ENCODE data around the gene TFAP2E.
A peak's percentile ranks its signal among the peaks of the same experiment; 100 is the strongest.

The TFAP2E gene

DNA sequence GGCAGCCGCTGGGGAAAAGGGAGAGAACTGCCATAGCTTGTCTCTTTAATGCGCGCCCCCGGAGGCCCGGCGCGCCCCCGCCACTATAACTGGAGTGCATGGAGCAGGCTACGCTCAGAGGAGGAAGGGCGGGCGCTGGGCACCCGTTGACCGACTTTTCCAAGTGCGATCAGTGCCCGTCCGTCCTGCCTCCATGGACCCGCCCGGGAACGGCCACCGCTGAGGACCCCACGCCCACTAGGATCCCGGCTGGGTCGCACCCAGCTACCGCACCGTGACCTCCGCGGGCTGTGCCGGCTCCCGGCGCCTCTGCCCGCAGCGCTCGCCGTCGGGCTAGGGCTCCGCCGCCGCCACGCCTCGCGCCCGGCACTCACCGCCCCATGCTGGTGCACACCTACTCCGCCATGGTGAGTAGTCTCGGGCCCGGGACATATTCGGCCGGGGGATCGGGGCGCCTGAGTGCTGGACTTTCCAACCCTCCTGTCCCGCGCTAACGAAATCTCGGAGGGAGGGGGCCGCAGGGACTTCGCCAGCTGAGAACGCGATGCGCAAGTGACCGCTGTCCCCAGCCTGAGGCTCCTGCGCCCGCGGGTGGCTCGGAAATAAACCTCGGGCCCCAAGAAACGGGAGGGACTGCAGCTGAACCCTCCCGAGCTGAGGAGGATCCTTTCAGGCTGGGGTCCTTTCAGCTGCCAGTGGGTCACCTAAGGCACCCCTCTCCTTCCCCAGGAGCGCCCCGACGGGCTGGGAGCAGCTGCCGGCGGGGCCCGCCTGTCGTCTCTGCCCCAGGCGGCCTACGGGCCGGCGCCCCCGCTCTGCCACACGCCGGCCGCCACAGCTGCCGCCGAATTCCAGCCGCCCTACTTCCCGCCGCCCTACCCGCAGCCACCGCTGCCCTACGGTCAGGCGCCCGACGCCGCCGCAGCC lies at the start of gene TFAP2E:
TFAP2E (plus strand) TSS at position 117 of the 927 bp plus-strand sequence; CDS start at position 381, 264 bp downstream.
- DNase-seq (ENCODE audit: low spot score), result no peak

DNA sequence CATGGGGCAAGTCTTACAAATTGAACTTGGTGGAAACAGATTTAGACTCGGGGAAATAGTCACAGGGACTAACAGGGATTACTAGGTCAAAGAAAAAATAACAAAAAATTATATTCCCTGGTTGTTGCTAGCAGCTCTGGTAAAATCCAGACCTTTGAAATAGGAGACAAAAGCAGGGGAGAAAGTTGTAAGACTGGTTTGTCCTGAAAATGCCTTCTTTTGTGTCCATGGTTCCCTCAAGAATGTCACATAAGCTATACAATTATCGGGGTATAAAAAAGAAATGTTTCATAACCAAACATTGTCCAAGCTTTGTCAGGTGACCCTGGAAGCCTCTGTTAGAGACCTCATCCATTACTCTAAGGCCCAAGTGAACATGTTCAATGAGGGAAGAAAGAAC lies 49.0 kb upstream of the TFAP2E start:
- DNase-seq (ENCODE audit: low spot score), result no peak

DNA sequence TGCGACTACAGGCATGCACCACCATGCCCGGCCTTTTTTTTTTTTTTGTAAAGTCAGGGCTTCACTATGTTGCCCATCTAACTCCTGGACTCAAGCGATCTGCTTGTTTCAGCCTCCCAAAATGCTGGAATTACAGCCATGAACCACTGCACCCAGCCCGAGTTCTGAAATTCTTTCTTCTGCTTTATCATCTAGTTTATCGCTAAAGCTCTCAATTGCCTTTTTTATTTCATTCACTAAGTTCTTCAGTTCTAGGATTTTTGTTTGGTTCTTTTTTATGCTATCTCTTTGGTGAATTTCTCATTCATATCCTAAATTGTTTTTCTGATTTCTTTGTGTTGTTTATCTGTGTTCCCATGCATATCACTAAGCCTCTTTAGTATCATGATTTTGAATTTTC lies 42.9 kb upstream of the TFAP2E start:
- no peak for DNase-seq (ENCODE audit: low spot score)

DNA sequence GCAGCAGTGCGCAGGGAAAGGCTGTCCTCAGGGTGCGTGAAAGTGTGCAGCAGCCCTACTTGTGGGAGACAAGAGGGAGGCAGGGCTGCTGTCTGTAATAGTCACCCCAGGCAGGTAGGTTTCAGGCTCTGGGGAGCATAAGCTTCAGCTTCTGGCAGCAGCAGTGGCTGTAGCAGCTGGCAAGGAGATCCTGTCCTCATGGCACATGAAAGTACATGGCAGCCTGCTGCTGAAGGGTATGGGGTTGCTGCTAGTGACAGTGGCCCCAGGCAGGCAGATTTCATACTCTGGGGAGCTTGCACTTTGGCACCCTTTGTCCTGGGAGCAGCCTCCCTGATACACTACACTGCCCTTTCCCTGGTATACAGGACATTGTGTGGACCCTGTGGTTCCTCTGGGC lies 42.2 kb upstream of the TFAP2E start:
- no peak for DNase-seq (ENCODE audit: low spot score)

DNA sequence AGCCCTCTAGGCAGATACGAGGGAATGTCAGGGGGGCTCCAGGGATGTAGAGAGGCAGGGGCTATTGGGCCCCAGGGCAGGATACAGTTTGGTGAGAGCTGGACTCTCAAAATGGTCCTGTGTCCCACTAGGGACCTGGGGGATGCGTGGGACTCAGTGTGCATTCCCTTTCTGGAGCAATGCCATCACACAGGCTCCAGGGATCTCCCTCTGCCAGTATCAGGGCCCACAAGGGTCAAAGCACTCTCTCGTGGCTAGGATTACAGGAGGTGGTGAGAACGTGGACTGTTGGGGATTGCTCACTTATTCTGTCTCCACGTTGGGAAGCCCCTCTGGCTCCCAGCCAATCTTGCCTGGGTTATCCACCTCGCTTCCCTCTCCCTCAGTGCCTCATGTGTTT lies 41.7 kb upstream of the TFAP2E start:
- no peak for DNase-seq (ENCODE audit: low spot score)

DNA sequence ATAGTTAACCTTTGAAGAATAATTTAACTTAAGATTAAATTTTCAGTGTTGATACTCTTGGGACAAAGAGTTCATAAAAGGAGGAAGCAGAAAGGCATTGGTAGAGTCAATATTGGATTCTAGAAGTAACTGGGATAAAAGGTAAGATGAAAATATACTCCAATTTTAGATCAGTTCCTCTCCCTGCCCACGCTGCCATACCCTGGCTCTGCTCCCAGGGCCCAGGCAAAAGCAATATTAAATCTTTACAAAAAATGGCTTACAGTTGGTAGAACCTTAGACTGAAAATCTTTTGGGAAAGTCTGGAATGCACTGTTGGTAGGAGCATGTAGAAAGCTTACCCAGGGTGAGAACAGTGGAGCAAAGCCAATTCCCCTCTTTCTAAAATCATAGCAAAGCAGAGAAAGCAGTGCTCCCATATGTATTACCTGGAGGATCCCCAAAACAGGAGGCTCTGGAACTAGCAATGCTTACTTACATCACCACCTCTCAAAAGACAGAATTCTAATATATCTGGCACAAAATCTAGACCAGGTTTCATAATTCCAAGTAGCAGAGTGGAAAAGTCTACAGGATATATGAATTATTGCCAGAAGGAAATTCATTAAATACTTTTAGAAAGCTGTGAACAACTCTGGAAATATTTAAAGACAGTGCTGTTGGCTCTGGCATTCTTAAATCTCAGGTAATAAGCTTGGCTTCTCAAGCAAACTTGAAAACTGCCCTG lies 40.5 kb upstream of the TFAP2E start:
- no peak for DNase-seq (ENCODE audit: low spot score)

DNA sequence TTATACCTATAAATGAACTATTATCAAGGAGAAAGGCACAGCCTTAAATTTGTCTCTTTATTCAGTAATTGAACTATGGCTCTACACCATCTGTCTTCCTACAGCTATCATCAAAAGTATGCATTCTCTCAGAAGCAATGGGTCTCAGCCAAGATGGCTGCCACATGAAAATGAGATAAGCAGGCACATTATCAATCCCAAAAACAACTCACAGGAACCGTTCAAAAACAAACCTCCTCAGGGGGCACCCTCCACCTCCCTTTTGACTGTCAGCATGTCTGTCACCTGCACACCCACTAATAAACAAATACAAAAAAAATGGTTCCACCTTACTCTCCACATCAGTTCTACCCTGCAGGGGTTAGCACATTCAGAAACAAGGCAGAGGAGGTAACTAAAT lies 39.5 kb upstream of the TFAP2E start:
- DNase-seq (ENCODE audit: low spot score), result no peak

DNA sequence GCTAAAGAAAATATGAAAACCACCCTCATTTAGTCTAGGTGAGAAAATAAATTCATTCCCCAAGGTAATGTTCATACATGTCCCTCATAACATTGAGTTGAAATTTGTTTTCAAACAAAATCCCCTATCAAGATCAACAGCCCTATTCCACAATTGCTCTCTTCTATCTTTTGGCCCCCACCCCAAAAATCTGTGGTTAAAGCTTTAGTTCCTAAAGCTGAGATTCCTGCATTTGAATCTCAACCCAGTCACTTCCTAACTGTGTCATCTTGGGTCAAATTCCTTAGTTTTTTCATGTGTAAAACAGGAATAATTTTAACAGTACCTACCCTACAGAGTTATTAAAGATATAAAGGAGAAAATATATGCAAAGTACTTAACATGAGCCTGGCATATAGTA lies 37.9 kb upstream of the TFAP2E start:
- no peak for DNase-seq (ENCODE audit: low spot score)

DNA sequence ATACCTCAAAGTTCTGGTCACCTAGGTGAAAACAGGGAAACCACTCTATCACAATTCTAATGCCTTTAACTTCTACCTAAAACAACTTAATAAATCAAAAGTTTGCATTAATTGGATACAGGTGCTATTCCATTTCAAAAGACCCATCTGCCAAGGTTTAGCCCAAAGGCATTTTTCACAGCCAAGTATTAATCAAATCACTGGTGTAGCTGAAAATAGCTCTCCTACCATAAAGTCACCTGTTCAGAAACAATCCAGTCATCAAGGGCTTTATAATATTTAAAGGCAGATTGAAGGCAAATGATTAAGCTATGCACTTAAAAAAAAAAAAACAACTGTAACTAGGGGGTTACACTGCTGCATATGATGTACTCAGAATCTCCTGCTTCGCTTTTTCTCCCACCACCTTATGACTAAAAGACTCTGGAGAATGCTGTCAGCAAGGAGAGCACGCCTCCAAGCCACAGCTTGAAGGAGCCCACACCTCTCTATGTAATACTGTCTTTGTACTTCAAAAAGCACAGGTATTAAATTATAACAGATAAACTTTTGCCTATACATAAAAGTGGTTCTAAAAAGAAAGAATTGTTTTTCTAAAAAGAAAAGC lies 36.5 kb upstream of the TFAP2E start:
- DNase-seq (ENCODE audit: low spot score), result no peak

DNA sequence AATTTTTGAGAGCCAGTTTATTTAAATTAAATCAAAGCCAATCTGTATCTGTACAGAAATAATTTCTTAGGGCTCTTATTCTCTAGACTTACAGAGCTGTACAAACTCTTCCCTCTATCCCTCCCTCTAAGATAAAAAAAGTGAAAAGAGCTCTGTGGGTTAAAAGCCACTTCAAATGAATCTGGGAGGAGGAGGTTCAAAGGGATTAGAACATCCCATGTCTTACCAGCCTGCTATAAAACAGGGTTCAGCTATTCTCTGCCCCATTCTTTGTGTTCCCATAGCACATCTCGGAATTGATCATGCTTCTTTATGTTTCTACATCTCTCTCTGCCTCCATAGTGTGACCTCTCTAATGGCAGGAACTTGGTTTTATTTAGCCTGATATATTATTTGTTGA lies 35.3 kb upstream of the TFAP2E start:
- no peak for DNase-seq (ENCODE audit: low spot score)

DNA sequence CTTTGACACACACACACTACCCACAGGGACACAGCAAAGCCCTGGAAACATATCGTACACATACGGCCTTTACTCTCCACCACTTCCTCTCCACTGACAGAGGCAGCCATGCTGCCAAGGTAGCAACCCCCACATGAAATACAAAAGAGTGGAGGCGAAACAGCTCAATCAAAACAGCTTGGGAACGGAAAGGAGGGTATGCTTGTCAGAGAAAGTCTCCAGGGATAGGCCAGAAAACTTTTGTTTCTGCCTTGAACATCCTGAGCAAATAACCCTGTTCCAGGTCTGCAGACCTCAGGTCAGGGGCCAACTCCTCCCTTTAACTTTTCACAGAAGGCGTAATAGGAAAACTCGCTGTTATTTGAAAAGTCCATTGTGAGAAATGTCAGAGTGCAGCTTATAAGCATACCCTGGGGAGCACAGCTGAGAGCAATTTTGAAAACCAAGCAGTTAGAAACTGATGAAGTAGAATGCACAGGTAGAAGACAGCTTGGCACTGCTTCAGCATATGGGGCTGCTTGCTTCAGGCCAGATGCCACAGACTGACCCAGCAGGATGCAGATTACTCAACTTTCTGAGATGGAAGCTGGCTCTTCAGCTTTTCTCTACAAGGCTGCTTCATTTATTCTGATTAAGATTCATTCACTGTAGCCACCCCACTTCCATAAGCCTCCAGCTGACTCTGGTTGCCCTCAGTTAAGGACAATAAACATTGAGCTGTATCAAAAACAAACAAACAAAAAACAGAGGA lies 33.9 kb upstream of the TFAP2E start:
- no peak for DNase-seq (ENCODE audit: low spot score)

DNA sequence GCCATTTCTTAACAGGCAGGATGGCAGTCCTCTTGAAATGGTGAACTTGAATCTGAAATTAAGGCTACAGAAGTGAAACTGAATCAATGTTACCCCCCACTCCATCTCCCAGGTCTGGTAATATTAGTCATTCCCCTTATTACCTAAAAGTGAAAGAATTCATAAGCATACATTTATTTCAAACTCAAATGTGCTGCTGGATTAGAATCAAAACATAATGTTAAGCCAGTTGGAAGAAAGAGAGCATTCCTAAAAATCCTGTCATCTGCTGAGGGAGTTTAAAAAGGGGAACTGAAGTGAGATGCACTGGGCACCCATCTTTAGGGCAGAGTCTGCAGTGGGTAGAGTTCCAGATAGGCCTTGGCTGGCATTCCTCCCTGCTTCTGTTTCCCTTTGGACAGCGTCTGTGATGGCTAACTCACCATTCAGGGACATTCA lies 33.3 kb upstream of the TFAP2E start:
- no peak for DNase-seq (ENCODE audit: low spot score)

DNA sequence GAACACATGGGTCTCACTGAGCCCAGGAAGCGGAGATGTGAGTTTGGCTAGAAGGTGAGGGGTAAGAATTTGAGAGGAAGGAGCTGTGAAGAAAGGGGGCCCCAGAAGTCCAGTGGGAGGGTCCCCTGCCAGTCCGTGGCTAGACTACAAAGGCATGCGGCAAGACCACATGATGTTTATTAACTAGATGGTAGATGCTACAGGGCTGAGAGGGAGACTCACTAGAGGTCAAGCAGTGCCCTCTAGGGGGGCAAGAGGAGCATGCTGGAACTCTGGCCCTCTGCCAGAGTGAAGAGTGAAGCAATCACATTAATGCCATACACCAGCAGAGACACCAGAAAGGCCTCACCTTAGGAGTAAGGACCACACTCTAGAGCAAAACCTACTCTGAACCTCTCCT lies 28.1 kb upstream of the TFAP2E start:
- DNase-seq (ENCODE audit: low spot score), result peak; percentile 75

DNA sequence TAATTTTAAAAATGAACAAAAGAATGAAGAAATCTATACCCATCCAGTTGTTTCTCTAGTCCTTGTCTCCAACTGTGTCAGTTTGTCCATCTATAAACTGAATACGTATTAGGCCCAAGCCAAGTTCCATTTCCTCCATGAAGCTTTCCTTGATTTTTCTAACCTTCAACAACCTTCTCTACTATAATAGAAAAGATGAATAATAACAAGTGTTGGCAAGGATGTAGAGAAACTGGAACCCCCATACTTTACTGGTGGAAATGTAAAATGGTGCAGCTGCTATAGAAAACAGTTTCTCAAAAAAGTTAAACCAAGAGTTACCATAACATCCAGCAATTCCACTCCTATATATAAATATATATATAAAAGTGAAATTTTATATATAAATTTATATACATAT lies 26.5 kb upstream of the TFAP2E start:
- DNase-seq (ENCODE audit: low spot score), result no peak

DNA sequence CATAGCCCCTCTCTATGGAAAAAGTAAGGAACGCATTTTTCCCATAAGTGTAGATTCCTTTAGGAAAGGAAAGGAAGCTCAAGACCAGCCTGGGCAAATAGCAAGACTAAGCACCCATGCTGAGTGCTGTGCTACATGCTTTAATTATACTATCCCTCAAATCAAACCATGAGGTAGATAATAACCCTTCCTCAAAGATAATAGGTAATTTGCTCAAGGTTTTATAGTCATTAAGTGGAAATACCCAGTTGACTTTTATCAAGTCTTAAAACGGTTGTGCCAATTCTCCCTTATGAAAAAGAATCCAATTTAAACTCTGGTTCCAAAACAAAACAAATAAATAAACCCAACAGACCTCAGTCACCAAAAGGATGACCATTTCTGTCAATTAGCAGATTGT lies 19.3 kb upstream of the TFAP2E start:
- no peak for DNase-seq (ENCODE audit: low spot score)

DNA sequence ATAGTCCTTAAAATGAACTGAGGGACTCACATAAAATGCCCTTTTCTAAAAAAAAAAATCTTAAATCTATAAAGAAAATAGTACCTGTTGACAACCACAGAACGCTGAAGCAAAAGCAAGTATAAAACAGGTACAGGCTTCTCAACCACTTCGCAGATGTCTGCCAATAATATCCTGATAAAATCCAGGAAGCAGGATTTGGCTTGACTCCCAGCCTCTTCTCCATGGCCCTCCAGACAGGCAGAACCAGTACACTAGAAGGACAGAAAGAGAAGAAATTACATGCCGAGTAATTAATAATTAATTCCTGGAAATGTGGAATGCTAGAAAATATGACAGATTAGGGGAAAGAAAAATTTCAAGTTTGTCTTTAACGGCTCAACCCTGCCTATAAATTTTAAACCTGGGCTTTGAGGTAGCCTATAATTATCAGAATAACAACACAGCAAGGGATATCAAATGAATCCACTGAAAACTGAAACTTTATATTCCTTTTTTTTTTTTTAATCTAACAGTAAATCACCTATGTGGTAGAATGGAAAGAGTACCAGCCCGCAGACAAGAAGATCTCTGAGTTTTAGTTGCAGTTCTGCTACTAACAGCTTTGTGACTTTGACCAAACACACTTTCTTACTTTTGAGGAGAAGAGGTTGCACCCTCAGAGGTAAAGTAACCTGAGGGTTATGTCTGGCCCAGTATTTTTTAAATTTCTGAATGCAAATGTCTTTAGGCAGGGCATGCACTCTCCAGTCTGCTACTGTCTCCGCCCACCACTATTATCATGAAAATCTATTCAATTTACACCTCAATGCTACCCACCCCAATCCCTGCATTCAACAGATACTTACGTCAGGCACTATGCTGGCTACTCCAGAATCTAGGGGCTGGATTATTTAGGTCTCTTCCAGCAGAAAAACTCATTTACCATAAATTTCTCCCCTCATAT lies 18.6 kb upstream of the TFAP2E start:
- no peak for DNase-seq (ENCODE audit: low spot score)

DNA sequence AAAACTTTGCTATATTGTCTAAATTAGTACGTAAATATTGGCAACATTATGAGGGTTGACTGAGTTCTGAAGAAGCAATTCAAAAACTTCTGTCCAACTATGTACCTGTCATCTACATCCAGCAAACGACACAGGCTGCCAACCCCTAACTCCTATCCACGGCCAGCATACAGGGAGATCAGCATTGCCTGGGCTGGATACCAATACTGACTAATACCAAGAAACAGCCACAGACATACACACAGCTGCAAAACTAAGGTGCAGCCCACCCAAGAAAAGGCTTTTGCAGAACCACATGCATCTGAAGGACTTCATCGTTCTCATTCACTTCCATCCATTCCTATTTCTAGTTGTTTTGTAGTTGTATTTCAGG lies 17.9 kb upstream of the TFAP2E start:
- DNase-seq (ENCODE audit: low spot score), result no peak

DNA sequence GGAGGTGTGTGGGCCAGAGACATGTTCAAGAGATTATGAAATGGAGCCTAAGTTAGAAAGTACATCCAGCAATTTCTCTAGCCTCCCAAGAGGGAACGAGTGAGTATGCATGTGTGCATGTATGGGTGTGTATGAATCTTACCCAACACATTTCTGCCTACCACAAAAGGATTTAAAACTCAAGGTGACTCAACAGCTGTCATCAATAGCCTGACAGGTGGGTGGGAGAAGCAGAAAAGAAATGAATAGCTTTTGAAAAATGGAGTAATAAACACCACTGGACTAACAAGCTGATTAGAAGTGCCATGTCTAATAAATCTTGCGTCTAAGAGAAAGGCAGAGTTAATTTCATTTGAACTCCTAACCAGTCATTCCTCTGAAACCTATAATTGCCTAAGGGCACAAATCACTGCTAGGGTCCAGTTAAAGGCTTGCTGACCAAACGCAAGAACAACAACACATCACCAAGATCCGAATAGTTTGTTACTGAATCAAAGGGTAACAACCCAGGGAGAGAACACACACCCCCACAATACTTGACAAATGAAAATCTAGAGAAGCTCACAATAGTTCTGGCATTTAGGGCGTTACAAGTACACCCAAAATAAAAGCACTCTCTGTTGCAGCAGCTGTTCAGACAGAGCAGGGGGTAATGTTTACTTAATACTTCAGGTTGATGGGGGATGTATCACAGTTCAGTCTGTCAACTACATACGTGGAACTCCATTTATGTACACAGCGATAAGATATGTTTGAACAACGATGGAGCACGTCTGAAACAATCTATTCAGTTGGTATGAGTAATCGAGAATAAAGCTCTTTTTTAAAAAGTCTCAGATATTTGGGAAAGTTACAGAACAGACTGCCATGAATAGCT lies 17.3 kb upstream of the TFAP2E start:
- DNase-seq (ENCODE audit: low spot score), result no peak

DNA sequence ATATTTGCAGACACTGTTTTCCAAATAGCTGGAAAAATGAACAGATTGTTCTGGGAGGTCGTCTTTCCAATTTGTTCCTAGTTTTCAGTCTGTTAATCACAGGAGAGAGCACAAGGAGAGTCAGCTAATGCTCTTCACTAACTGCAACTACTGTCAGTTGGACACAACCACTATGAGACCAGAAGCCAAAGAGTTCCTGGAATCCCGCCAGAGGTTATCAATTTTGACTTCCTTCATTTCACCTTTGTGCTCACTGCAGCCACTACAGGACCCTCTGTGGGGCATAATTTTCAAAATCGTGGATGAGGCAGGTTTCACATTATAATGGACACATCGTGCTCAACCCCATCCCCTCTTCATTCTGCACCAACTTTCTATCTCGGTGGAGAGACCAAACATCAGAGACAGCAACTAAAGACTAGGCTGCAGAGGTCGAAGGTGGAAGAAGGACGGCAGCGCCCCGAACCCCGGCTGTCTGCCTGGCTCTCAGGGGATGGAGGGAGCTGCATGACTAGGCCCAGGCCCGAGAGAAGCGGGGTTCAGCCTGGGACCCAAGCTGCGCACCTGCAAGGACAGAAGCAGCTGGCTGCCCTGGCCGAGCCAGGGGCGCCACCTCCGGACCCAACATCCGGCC lies 16.5 kb upstream of the TFAP2E start:
- DNase-seq (ENCODE audit: low spot score), result peak; percentile 48

All from NAMALWA (cell line).